GM19099 (cell line): Measurements from ENCODE around the gene CCDC149.

ENCODE experiments used
- POLR2A ChIP-seq: IDR thresholded peaks from 3 replicates; pipeline ENCODE4 v1.6.1; 2011; ENCODE audit warnings: low read depth; ENCODE audit not compliant: insufficient read length; ENCODE audit errors: extremely low read depth

The CCDC149 gene

GRCh38 chr4:24842356-24842755 lies 70.5 kb downstream of the CCDC149 start:
- no peak for TF ChIP-seq POLR2A

GRCh38 chr4:24840826-24841543 lies 71.9 kb downstream of the CCDC149 start:
- no peak for TF ChIP-seq POLR2A

- TF ChIP-seq POLR2A: no peak
These were observed 72.5 kb downstream of the CCDC149 start for GRCh38 chr4:24840362-24840761.

- no peak for TF ChIP-seq POLR2A
These were observed 75.1 kb downstream of the CCDC149 start for GRCh38 chr4:24837781-24838180.

- TF ChIP-seq POLR2A: no peak
These were observed 75.5 kb downstream of the CCDC149 start for GRCh38 chr4:24837336-24837735.

- TF ChIP-seq POLR2A: no peak
These were observed 76.1 kb downstream of the CCDC149 start for GRCh38 chr4:24836661-24837242.

- no peak for TF ChIP-seq POLR2A
These were observed 77.1 kb downstream of the CCDC149 start for GRCh38 chr4:24835696-24836095.

GRCh38 chr4:24831637-24832036 lies 81.2 kb downstream of the CCDC149 start:
- TF ChIP-seq POLR2A: no peak

- no peak for TF ChIP-seq POLR2A
These were observed 88.1 kb downstream of the CCDC149 start for GRCh38 chr4:24824720-24825119.

GRCh38 chr4:24820541-24820940 lies 92.3 kb downstream of the CCDC149 start:
- no peak for TF ChIP-seq POLR2A

- no peak for TF ChIP-seq POLR2A
These were observed 96.0 kb downstream of the CCDC149 start for GRCh38 chr4:24816797-24817196.

GRCh38 chr4:24813732-24814131 lies 99.1 kb downstream of the CCDC149 start:
- TF ChIP-seq POLR2A: no peak

GRCh38 chr4:24810871-24811631 lies 101.8 kb downstream of the CCDC149 start:
- TF ChIP-seq POLR2A: no peak

GRCh38 chr4:24809815-24810405 lies 102.9 kb downstream of the CCDC149 start:
- no peak for TF ChIP-seq POLR2A

GRCh38 chr4:24809376-24809775 lies 103.5 kb downstream of the CCDC149 start:
- no peak for TF ChIP-seq POLR2A

- TF ChIP-seq POLR2A: no peak
These were observed 103.9 kb downstream of the CCDC149 start for GRCh38 chr4:24808955-24809354.

GRCh38 chr4:24808261-24808660 lies 104.6 kb downstream of the CCDC149 start:
- no peak for TF ChIP-seq POLR2A
